DMS 273 (cell line): ENCODE data around the gene NSUN7.
"Not testable (repeated sequence)": the region's sequence is repeated elsewhere in the genome, so short reads cannot be mapped to it uniquely, and the experiment has no call there.

Experiments
- DNase-seq: peaks from one replicate; lab custom pipeline; 2025; ENCODE audit not compliant: unreplicated experiment; lab: John Stamatoyannopoulos, UW

Gene NSUN7

DNA sequence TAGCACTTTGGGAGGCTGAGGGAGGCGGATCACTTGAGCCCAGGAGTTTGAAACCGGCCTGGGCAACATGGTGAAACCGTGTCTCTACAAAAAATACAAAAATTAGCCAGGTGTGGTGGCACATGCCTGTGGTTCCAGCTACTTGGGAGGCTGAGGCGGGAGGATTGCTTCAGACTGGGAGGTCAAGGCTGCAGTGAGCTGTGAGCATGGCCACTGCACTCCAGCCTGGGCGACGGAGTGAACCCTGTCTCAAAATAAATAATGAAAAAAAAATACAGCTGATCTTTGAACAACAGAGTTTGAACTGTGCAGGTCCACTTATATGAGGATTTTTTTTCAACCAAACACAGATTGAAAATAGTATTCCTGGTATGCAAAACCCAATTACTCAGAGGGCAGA is 67.4 kb downstream of the NSUN7 start:
- DNase-seq = not testable (repeated sequence)

GRCh38 chr4:40820101-40820500 is 70.3 kb downstream of the NSUN7 start:
- no peak for DNase-seq

DNA sequence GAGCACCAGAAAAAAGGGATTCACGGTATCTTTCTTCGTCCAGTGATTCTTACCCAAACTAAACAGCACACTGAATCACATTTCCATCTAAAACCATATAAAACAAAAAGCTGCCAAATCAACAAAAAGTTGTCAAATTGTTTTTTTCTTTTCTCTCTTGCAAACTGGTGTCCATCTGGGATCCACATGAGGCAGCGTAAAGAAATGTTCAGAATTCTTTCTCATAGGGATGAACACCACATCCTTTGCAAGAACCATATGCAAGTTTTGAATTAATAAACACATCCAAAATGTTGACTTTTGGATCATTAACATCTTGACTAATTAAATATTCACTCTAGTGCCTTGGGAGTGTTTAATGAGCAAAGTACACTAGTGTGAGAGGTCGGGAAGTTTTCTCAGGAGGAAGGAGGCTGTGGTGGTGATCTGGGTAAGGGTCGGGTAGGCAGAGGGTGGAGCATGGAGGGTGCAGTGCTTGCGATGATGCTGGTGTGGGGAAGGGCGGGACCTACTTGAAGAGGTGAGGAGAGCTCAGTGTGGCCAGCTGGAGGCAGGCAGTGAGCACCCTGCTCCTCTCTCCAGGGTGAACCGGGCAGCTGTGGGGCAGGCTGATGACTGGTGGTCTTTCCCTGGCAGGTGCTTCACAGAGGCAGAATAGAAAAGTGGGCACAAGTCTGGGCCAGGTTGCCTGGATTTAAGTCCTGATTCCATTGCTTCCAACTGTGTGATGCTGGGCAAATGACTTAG is 72.8 kb downstream of the NSUN7 start:
- no peak for DNase-seq

GRCh38 chr4:40825014-40825838 is 75.5 kb downstream of the NSUN7 start:
- no peak for DNase-seq

DNA sequence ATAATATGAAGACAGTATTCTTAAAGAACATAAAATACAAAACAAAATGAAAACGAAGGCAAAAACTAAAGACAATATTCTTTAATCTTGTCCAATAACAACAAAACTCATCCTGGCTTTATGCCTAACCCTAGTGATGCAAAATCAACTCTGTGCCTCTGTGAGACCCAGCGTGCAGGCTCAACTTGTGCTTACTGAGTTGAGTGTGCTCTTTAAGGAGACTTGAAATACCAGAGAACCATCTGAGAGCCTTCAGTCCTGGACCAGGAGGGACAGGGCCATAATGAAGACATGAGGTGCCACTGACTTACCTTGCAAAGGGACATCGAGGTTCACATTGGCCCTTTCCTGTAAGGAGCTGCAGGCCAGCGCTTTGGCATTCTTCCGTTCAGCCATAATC is 77.1 kb downstream of the NSUN7 start:
- DNase-seq = no peak

GRCh38 chr4:40827758-40828157 is 78.0 kb downstream of the NSUN7 start:
- DNase-seq = no peak

GRCh38 chr4:40828661-40829060 is 78.9 kb downstream of the NSUN7 start:
- no peak for DNase-seq

- no peak for DNase-seq
These were observed 79.8 kb downstream of the NSUN7 start for GRCh38 chr4:40829586-40829985.

- no peak for DNase-seq
These were observed 81.6 kb downstream of the NSUN7 start for GRCh38 chr4:40831146-40831907.

DNA sequence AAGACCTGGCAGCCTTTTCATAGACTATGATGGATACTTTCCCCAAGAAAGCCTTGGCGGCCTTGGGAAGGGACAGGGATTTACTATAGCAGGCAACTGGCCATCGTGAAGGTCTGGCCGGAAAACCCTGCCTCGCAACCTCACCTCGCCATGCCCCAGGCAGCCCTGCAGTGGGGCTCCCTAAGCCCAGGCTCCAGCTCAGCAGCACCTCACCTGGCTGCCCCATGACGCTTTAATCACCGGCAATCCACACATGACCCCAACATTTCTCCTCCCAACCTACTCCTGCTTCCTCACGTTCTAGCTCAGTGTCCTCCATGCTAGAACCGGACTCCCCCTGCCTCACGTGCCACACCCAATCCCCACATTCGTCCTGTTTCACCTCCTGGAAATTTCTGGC is 82.4 kb downstream of the NSUN7 start:
- DNase-seq = no peak

DNA sequence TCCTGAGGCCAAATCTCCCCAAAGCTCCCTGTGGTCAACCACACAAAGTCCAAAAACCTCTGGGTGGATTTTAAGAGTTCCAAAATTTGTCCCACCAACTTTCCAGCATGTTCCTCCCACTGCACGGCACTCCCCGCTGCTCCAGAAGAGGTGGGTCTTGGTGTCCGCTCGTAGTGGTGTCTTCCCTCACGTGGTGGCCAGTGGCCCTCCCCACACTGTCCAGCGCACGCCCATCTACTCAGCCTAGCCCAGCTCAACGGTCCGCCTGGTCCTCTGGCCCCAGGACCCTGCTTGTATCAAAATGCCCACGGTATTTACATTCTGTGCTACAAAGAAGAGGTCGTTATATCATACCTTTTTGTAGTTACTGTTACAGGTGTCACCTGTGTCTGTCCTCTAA is 83.5 kb downstream of the NSUN7 start:
- DNase-seq = no peak

- peak; percentile 66 for DNase-seq
These were observed 87.5 kb downstream of the NSUN7 start for GRCh38 chr4:40837094-40837870.

DNA sequence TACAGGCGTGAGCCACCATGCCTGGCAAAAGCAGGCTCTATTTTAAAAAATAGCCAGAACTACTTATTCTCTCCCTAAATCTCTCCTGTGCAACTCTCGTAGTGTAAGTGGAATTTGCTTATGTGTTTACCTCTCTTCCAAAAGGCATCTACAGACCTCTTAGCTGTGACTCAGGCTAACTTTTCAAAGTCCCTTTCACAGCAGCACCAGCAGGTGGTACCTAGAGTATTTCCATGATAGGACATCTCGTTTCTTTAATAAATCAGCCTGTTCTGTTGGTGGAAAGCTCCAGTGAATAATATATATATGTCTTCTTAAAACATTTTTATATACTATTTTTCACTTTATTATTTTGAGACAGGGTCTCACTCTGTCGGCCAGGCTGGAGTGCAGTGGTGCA is 89.0 kb downstream of the NSUN7 start:
- no peak for DNase-seq

- DNase-seq = no peak
These were observed 90.7 kb downstream of the NSUN7 start for GRCh38 chr4:40840255-40840984.

DNA sequence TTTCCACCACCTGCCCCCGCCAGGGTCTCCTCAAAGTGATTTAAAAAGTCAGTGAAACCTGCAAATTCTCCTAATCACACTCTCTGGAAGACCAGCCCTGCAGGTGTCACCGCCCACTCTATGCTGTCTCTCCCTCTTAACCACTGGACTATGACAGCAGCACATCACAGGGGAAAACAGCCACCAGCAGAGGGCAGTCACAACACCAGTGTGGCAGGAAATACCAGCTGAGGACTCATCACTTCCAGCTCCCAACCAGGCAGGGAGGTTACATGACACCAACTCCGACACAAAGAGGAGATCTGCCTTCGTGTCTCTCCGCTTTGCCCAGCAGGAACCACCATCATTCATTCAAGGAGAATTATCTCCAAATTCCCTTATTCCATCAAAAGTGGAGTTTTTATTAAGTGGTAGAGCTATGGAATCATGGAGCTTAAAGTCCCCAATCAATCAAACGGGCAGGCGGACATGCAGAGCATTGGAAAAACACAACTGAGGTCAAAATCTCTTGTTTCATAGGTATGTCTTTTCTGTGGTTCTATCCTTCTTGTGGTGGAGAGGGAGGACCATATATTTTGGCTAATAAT is 91.3 kb downstream of the NSUN7 start:
- DNase-seq = peak; percentile 69

DNA sequence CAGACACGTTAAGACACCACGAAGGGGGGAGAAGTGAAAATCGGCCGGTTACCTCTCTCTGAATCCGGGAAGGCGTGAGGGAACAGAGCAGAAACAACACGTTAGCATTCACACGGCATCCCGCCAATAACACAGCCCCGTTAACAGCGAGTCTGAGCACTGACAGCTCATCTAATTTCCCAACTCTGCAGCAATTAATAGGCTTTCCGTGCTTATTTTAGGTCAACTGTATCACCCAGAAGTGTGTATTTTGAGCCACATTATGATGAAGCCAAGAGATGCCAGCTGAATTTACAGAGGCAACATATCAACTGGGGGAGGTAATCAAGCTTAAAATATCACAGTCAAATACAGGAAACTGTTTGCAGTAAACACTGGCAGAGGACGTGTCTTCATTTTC is 92.6 kb downstream of the NSUN7 start:
- DNase-seq = no peak

- no peak for DNase-seq
These were observed 93.1 kb downstream of the NSUN7 start for GRCh38 chr4:40842725-40843423.

DNA sequence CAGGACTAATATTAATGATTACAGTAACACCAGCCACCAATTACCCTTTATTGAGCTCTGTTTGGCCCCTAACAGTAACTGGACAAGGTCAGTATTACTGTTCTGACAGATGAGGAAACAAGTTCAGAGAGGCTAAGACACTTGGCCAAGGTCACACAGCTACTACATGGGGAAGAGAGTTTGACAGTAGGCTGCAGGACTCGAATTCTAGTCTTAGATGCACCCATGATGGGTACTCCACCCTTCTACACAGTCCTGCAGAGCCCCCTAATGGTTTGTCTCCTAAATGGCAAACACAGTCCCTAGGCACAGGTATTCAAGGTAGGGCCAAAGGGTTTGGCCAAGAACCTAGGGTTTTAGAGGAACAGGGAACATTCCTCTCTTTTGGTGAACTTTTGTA is 93.9 kb downstream of the NSUN7 start:
- DNase-seq = peak; percentile 16

DNA sequence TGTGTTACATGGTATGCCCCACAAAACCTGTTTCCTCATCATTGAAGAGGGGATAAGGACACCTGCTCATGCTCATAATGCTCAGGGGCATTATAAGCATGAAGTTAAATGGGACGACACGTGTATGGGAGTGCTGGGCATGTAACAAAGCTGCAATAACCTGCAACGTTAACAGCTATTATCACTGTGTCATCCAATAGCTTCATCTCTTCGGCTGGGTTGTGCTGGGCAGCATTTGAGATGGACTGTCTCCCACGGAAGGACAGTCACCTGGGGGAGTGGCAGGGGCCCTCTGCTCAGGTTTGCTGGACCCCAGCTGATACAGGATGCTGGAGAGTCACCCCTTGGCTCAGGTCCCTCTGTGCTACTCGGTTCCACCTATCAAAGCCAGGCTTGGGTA is 94.5 kb downstream of the NSUN7 start:
- no peak for DNase-seq
